Measurements from ENCODE around the gene MMP11.

Gene MMP11

DNA sequence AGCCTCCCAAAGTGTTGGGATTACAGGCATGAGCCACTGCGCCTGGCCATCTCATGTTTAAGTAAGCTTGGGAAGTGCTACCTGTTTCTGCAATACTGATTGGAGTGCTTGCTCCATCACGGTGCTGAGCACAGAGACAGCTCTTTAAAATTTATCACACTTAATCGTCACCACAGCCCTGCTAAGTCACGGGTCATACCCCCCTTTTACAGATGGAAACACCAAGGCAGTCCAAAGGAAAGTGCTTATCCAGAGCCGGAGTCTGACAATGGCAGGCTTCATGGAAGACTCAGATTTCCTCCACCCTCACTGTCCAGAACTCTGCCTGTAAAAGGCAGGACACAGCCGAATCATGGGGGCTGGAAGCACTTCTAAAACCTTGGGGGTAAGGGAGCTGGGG lies 12.6 kb upstream of the MMP11 start:
- DNase-seq (ENCODE audit: low read depth in 2 of 2), result no peak

GRCh38 chr22:23762842-23763578 lies 9.6 kb upstream of the MMP11 start, which contains the start of gene C22orf15:
TSS of gene C22orf15 (plus strand) at chr22:23762990. CDS start at chr22:23763307, 317 bp downstream.
- no peak for DNase-seq (ENCODE audit: low read depth in 2 of 2)

DNA sequence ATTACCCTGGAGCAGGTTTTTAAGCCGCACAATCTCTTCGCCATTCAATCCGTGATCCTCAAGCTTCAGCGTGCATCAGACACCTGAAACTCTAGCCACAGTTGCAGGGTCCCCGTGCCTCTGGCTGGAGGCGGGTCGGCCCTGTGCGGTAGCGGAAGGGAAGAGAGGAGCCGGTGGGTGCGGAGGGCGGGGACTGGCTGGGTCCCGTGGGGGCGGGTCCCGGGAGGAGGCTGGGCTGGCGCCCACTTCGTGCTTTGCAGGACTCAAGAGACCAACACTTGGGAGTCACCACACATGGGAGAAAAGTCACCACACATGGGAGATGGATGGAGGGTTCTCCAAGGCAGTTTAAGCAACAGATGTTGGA lies 9.1 kb upstream of the MMP11 start:
- no peak for DNase-seq (ENCODE audit: low read depth in 2 of 2)

- DNase-seq (ENCODE audit: low read depth in 2 of 2), result no peak
Measured at GRCh38 chr22:23763954-23764353, 8.7 kb upstream of the MMP11 start.

- no peak for DNase-seq (ENCODE audit: low read depth in 2 of 2)
Measured at GRCh38 chr22:23764899-23765881, 7.5 kb upstream of the MMP11 start.

DNA sequence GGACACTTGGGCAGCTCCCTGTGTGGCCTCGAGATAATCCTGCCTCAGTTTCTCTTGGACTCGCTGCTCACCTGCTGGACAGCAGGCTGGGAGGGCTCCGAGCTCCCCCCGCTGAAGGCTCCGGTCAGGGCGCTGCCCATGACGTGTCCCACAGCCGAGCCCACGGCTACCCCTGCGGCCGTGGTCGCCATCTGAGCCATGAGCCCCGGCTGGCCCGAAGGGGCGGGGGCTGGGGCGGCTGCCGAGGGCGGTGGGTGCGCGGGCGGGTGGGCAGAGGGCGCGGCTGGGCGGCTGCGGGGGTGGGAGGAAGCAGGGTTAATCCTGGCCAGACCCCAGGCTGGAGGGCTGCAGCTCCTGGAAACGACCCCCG lies 5.4 kb upstream of the MMP11 start:
- DNase-seq (ENCODE audit: low read depth in 2 of 2), result no peak

DNA sequence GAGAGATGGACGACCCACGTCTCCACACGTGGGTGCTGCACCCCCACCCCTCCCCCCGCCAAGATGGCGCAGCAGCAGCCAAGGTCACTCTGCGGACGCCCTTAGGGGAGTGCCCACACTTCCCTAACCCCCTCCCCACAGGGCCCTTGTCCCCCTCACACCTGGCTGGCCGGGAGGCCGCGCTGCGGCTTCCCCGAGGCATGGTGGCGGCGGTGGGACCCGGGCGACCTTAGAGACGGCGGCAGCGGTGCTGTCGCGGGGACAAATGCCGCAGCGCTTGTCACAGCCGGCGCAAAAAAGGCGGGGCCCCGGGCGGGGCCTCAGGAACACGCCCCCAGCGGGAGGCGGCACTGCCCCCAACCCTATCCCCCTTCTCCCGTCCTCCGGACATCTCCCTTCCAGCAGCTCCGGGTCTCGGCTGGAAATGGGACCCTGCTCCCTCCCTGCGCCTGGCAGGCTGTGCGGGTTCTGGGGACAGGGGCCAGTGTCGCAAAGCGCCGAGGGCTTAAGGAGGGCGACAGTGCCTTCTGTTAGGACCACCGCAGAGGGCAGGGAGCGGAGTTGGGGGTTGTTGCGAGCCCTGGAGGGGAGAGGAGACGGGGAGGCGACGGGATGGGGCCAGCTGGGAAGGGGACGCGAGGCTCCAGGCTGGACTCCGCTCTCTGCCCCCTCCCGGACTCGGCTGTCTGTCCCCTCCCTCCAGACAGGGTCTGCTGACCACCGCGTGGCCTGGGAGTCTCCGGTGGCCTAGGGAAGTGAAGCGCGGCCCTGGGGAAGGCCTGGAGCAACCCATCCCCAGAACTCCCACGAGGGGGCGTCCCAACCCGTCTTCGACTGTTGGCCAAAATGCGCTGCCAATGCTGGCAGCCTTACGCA lies 4.7 kb upstream of the MMP11 start, which contains the start of gene CHCHD10:
Gene CHCHD10, minus strand, starts transcription at position 300 of the 876 bp plus-strand sequence. Its CDS starts 98 bp downstream, at position 202.
- peak in 1 of 2 donors; percentile 52 for DNase-seq (ENCODE audit: low read depth in 2 of 2)

DNA sequence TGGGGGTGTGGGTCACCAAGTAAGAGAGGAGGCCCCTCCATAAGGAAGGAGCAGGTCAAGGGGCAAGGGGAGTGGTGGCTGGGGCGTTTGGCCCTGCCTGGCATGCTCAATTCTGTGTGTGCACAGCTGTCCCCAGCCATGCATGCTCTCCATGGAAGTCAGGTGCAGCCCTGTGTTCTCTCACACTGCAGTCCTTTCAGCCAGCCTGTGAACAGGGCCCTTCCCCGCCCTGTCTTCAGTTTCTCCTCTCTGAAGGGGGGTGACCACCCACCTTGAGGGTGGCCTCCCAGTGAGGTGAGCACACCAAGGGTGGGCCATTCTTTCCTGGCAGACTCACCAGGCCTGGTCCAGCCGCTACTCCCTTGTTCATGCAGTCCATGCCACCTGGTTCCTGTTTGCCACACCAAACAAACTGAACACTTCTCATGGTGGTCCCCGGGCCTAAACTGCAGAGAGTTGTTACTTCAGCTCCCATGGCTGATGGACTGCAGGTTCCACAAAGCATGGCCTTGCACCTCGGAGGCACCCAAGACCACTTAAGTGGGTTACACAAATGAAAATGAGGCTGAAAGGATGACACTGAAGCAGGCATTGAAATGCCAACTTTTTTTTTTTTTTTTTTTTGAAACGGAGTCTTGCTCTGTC lies 3.2 kb upstream of the MMP11 start:
- no peak for DNase-seq (ENCODE audit: low read depth in 2 of 2)

DNA sequence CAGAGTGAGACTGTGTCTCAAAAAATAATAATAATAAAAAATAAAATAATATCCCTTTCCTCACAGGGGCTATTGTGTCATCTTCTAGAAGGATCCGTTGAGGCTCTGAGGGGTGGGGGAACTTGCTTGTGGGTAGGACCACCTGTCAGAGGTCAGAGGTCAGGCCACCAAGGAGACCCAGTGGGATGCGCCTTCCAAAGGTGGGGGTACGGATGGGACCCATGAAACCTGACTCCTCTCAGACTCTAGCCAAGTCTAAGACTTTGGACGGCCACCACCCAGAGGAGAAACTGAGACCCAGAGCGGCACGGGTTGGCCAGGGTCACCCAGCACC lies 367 bp upstream of the MMP11 start:
- no peak for DNase-seq (ENCODE audit: low read depth in 2 of 2)

- no peak for DNase-seq (ENCODE audit: low read depth in 2 of 2)
Measured at GRCh38 chr22:23773483-23774113, 949 bp downstream of the MMP11 start.

- DNase-seq (ENCODE audit: low read depth in 2 of 2), result no peak
Measured at GRCh38 chr22:23774114-23774921, 1.7 kb downstream of the MMP11 start.

- no peak for DNase-seq (ENCODE audit: low read depth in 2 of 2)
Measured at GRCh38 chr22:23774922-23775436, 2.3 kb downstream of the MMP11 start.

GRCh38 chr22:23775779-23776375 lies 3.2 kb downstream of the MMP11 start:
- no peak for DNase-seq (ENCODE audit: low read depth in 2 of 2)

DNA sequence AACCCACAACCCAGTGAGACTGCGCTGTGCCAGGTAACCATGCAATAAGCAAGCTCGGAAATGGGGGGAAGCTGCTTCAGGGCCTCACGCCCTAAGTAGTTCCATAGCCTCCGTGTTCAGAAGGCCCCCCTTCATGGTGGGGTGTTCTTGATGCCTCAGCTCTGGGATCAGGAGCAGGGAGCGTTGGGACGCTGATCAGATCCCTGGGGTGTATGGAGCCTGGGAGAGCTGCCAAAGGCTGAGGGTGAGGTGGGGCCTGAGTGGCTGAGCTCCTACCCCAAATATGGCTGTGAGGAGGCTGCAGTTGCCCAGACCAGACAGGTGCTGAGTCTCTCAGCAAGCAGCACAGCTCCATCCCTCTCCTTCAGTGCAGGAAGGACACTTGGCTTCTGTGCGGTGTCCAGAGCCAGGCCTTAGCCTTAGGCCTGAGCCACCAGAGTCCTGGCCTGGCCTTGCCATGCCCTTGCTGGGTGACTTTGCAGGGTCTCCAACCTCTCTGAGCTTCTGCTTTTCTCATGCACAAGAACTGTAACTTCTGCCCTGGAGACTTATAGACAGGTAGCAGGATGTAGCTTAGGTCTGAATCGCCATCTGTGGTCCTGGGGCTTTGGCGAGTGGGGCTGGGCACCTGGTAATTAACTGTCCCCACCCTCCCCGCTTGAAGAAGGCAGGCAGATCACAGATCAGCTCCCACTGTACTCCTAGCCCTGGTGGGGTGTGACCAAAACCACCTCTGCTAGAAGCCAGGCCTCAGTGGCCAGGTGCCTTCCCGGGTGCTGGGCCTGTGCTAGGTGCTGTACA lies 5.3 kb downstream of the MMP11 start:
- DNase-seq (ENCODE audit: low read depth in 2 of 2), result no peak

GRCh38 chr22:23778577-23778900 lies 5.9 kb downstream of the MMP11 start:
- DNase-seq (ENCODE audit: low read depth in 2 of 2), result no peak

- no peak for DNase-seq (ENCODE audit: low read depth in 2 of 2)
Measured at GRCh38 chr22:23779083-23779482, 6.4 kb downstream of the MMP11 start.

DNA sequence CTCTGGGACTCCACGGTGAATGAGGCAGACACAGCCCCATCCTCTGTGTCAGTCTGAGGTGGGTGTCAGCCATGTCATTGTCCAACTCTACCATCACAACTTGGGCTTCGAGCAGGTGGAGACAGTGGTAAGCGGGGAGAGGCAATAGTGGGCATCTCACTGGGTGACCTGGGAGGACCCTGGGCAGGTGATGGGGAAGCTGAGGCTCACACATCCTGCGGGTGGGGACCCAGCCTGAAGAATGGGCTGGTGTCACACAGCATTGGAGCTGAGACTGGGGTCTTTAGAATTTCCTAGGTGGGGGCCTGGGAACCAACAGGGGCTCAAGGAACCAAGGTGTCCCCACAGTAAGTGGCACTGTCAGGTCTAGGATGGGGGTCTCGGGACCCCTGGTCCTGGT lies 7.1 kb downstream of the MMP11 start:
- DNase-seq (ENCODE audit: low read depth in 2 of 2), result no peak

GRCh38 chr22:23780146-23780748 lies 7.6 kb downstream of the MMP11 start:
- DNase-seq (ENCODE audit: low read depth in 2 of 2), result no peak

Data from stimulated activated CD8-positive, alpha-beta memory T cell treated with anti-CD3 and anti-CD28 coated beads, Interleukin-15, amount 100 ng/mL, for 4 hours (primary cell).